A673 (cell line): ENCODE measurements around the gene TICRR.

ENCODE experiments used
- EZH2 ChIP-seq: fragments of 200-600 bp; sonication (generic); IDR thresholded peaks from 2 replicates; pipeline ENCODE4 v1.6.1; 2017; ENCODE audit warnings: borderline replicate concordance, low read depth, mild to moderate bottlenecking, mixed read lengths, antibody characterized with exemption, low read length; ENCODE audit not compliant: poor library complexity, severe bottlenecking
- TF ChIP-seq, protein P1 (sequence below): fragments of 300-800, 200-600 bp; sonication (generic); conservative IDR thresholded peaks from 2 replicates; pipeline ENCODE4 v1.5.1; 2017; ENCODE audit warnings: low read depth, mild to moderate bottlenecking, antibody characterized with exemption, low read length, moderate library complexity, mixed read lengths

GRCh38 chr15:89539027-89539426 lies 36.2 kb upstream of the TICRR start:
- TF ChIP-seq, protein P1, sequence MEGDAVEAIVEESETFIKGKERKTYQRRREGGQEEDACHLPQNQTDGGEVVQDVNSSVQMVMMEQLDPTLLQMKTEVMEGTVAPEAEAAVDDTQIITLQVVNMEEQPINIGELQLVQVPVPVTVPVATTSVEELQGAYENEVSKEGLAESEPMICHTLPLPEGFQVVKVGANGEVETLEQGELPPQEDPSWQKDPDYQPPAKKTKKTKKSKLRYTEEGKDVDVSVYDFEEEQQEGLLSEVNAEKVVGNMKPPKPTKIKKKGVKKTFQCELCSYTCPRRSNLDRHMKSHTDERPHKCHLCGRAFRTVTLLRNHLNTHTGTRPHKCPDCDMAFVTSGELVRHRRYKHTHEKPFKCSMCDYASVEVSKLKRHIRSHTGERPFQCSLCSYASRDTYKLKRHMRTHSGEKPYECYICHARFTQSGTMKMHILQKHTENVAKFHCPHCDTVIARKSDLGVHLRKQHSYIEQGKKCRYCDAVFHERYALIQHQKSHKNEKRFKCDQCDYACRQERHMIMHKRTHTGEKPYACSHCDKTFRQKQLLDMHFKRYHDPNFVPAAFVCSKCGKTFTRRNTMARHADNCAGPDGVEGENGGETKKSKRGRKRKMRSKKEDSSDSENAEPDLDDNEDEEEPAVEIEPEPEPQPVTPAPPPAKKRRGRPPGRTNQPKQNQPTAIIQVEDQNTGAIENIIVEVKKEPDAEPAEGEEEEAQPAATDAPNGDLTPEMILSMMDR, result no peak
- TF ChIP-seq EZH2, result no peak
